Mammary epithelial cell (primary cell): ENCODE data around the gene ROCK1.

Experiments used
- CTCF ChIP-seq, 2 donors: IDR thresholded peaks in 1 of 2; conservative IDR thresholded peaks in 1 of 2; 2 replicates each; pipeline ENCODE4 v1.5.1; 2011 to 2012; ENCODE audit warnings: inconsistent platforms in 2 of 2, low read length in 2 of 2, mild to moderate bottlenecking in 2 of 2, control low read depth in 1 of 2, low read depth in 1 of 2; ENCODE audit not compliant: insufficient read depth in 1 of 2; ENCODE audit errors: extremely low read depth in 1 of 2
- EZH2 ChIP-seq: IDR thresholded peaks from 2 replicates; pipeline ENCODE4 v1.6.1; 2012; ENCODE audit warnings: low read length, inconsistent platforms, borderline replicate concordance

DNA sequence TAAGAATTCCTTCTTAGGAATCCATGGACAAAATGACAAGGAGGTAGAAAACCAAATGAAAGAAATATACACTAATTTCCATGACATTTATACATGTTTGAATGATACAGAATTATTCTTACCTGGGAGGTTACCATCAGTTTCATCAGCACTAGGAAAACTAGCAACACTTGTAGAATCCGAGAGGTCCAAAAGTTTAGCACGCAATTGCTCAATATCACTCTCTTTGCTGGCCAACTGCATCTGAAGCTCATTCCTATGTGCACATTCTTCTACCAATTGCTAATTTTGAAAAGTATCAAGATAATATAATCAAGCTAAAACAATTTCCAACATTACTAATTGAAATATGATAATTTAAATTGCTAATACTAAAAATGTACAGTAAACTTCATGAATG, 144.8 kb downstream of the ROCK1 start:
- TF ChIP-seq CTCF (conservative IDR thresholded peaks at IDR 0.05 in 1 of 2, IDR thresholded peaks at IDR 0.05 in 1 of 2; ENCODE audit: extremely low read depth in 1 of 2, insufficient read depth in 1 of 2, low read depth in 1 of 2, low read length in 2 of 2) (no peak), EZH2 (no peak)
